Measurements from ENCODE around the gene ACADSB. TPM values are rescaled to one million over a fixed set of nuclear protein-coding genes. Genes with fewer than 3 reads are reported as not detected.

Gene ACADSB
- polyA plus RNA-seq, 1 donor from 2014 or later: 20.3 TPM

- no peaks in the 10 kb centered on the region for H3K9me3 ChIP-seq (ENCODE audit: low read length)
- TF ChIP-seq CTCF (IDR thresholded peaks at IDR 0.05; ENCODE audit: poor library complexity, severe bottlenecking): no peak
- H2AFZ ChIP-seq (ENCODE audit: low read depth, low read length): no peak overlapping the region
- H3K4me3 ChIP-seq (ENCODE audit: low read length): no peak overlapping the region
- H3F3A ChIP-seq (ENCODE audit: insufficient read depth, low read length, poor library complexity, severe bottlenecking): no peaks in the 10 kb centered on the region
- no peak overlapping the region for H3K9ac ChIP-seq (ENCODE audit: low read length)
- H3K79me2 ChIP-seq (replicated peaks; ENCODE audit: insufficient read depth, low read length): no peaks in the 10 kb centered on the region
- H3K9me2 ChIP-seq (ENCODE audit: insufficient read depth, low read length): no peaks in the 10 kb centered on the region
- no peaks in the 10 kb centered on the region for H4K20me1 ChIP-seq (ENCODE audit: insufficient read depth)
- no peak overlapping the region for H3K27ac ChIP-seq (ENCODE audit: low read length)
- H3K4me2 ChIP-seq (ENCODE audit: low read length): no peak overlapping the region
- peaks cover 8% of the 10 kb centered on the region for H3K36me3 ChIP-seq (ENCODE audit: insufficient read depth, low read length)
- no peaks in the 10 kb centered on the region for H3K27me3 ChIP-seq (ENCODE audit: insufficient read depth, low read depth, low read length)
Observed at GRCh38 chr10:123045961-123046731, 37.3 kb downstream of the ACADSB start.

GRCh38 chr10:123057968-123058367 is 49.2 kb downstream of the ACADSB start:
- no peak overlapping the region for H2AFZ ChIP-seq (ENCODE audit: low read depth, low read length)
- no peak overlapping the region for H3K4me2 ChIP-seq (ENCODE audit: low read length)
- H3K36me3 ChIP-seq (ENCODE audit: insufficient read depth, low read length): no peaks in the 10 kb centered on the region
- H3K9me2 ChIP-seq (ENCODE audit: insufficient read depth, low read length): no peaks in the 10 kb centered on the region
- no peaks in the 10 kb centered on the region for H4K20me1 ChIP-seq (ENCODE audit: insufficient read depth)
- no peaks in the 10 kb centered on the region for H3K27me3 ChIP-seq (ENCODE audit: insufficient read depth, low read depth, low read length)
- H3K9me3 ChIP-seq (ENCODE audit: low read length): no peaks in the 10 kb centered on the region
- H3F3A ChIP-seq (ENCODE audit: insufficient read depth, low read length, poor library complexity, severe bottlenecking): no peaks in the 10 kb centered on the region
- TF ChIP-seq POLR2AphosphoS5 (IDR thresholded peaks at IDR 0.05): no peak
- no peak for TF ChIP-seq EP300 (conservative IDR thresholded peaks at IDR 0.05; ENCODE audit: poor library complexity, severe bottlenecking)
- no peak for TF ChIP-seq EZH2 (IDR thresholded peaks at IDR 0.05; ENCODE audit: borderline replicate concordance, insufficient read depth, low read length, poor library complexity, severe bottlenecking)
- no peak for TF ChIP-seq SMC3 (conservative IDR thresholded peaks at IDR 0.05; ENCODE audit: poor library complexity)
- TF ChIP-seq TAF1 (IDR thresholded peaks at IDR 0.05; ENCODE audit: low read depth): no peak
- no peak for TF ChIP-seq CTCF (IDR thresholded peaks at IDR 0.05; ENCODE audit: poor library complexity, severe bottlenecking)
- TF ChIP-seq MXI1 (conservative IDR thresholded peaks at IDR 0.05; ENCODE audit: poor library complexity, severe bottlenecking): no peak
- TF ChIP-seq REST (IDR thresholded peaks at IDR 0.05; ENCODE audit: borderline replicate concordance): no peak
- TF ChIP-seq RAD21 (conservative IDR thresholded peaks at IDR 0.05): no peak
- H3K79me2 ChIP-seq (replicated peaks; ENCODE audit: insufficient read depth, low read length): no peaks in the 10 kb centered on the region
- H3K27ac ChIP-seq (ENCODE audit: low read length): no peak overlapping the region
- no peak overlapping the region for H3K4me3 ChIP-seq (ENCODE audit: low read length)
- no peak overlapping the region for H3K9ac ChIP-seq (ENCODE audit: low read length)
